HepG2 (cell line): ENCODE results near the gene SH2D7. TPM values are rescaled to one million over a fixed set of nuclear protein-coding genes. Genes with fewer than 3 reads are reported as not detected.

ENCODE experiments used
- ATAC-seq: fragments of 200-7000 bp; cut with Tn5 transposase; 3 replicates; pipeline ENCODE4 v1.9.1; 2020; ENCODE audit warnings: mild to moderate bottlenecking, moderate library complexity
- BruUV-seq: library from RNA; stranded (reverse); fragments of 400-500 nt; replicated peaks from 2 replicates; lab custom pipeline; 2021; lab: Mats Ljungman, UMichigan
- CTCF ChIA-PET: fragments of 300-600 bp; formaldehyde crosslinking; extraction: SDS; loops from one replicate; lab custom pipeline; 2021; ENCODE audit warnings: low total read pairs, inconsistent platforms, low intra/inter-chr PET ratio; lab: Yijun Ruan, JAX
- POLR2A ChIA-PET: fragments of 350-600 bp; sonication (Branson Sonifier 250); formaldehyde crosslinking; loops from one replicate; lab custom pipeline; 2020; ENCODE audit warnings: antibody characterized with exemption, inconsistent platforms; lab: Yijun Ruan, JAX
- DNase-seq: peaks from one replicate; pipeline ENCODE4 v3.0.0-alpha.2; 2015; ENCODE audit warnings: low spot score
- FAIRE-seq: peaks from 3 replicates; lab custom pipeline; 2011; peaks lifted over from hg19 to GRCh38; lab: Jason Lieb, UNC
- H2AFZ ChIP-seq: one replicate; pipeline ENCODE4 v1.6.1; 2011; ENCODE audit warnings: low read length, inconsistent platforms
- H3K27ac ChIP-seq: fragments of 300-600 bp; 3 replicates; pipeline ENCODE4 v1.8.0; 2011; ENCODE audit warnings: mixed run types, mild to moderate bottlenecking, mixed read lengths, low read length, inconsistent platforms; ENCODE audit not compliant: insufficient read depth; ENCODE audit errors: extremely low read length
- H3K27me3 ChIP-seq, 2 experiments: fragments of 200-600 bp in 1 of 2; 2 replicates in 1 of 2; 3 replicates in 1 of 2; pipeline versions ENCODE4 v1.6.0 to v1.8.0; 2011; ENCODE audit warnings: low read length in 2 of 2, mild to moderate bottlenecking in 2 of 2, moderate library complexity in 2 of 2, inconsistent platforms in 1 of 2; ENCODE audit not compliant: insufficient read depth in 2 of 2, control insufficient read depth in 1 of 2
- H3K36me3 ChIP-seq, 2 experiments: fragments of 200-600 bp in 1 of 2; replicated peaks in 1 of 2; 2 replicates in 1 of 2; 3 replicates in 1 of 2; pipeline versions ENCODE4 v1.5.1 to v1.8.0; 2011; ENCODE audit warnings: low read length in 2 of 2, inconsistent platforms in 1 of 2; ENCODE audit not compliant: insufficient read depth in 2 of 2, control insufficient read depth in 1 of 2
- H3K4me1 ChIP-seq: 2 replicates; pipeline ENCODE4 v1.5.1; 2012; ENCODE audit warnings: low read length, inconsistent platforms; ENCODE audit not compliant: insufficient read depth
- H3K4me2 ChIP-seq: 2 replicates; pipeline ENCODE4 v1.6.0; 2011; ENCODE audit warnings: low read depth, low read length, inconsistent platforms
- H3K4me3 ChIP-seq, 3 experiments: fragments of 200-600 bp in 1 of 3; sonication (generic), shearing (Covaris generic) in 1 of 3; replicated peaks in 1 of 3; 2 replicates each; pipeline ENCODE4 v1.5.1; 2011 to 2016; ENCODE audit warnings: low read length in 3 of 3, inconsistent platforms in 2 of 3, low read depth in 2 of 3, mild to moderate bottlenecking in 2 of 3, control low read depth in 1 of 3, mixed read lengths in 1 of 3; ENCODE audit not compliant: insufficient read depth in 1 of 3
- H3K79me2 ChIP-seq: one replicate; pipeline ENCODE4 v1.6.1; 2011; ENCODE audit warnings: low read length, inconsistent platforms; ENCODE audit not compliant: insufficient read depth
- H3K9ac ChIP-seq: 2 replicates; pipeline ENCODE4 v1.6.0; 2011; ENCODE audit warnings: mild to moderate bottlenecking, low read depth, low read length, inconsistent platforms; ENCODE audit not compliant: insufficient read depth
- H3K9me3 ChIP-seq: 2 replicates; pipeline ENCODE4 v1.5.1; 2012; ENCODE audit warnings: mild to moderate bottlenecking, low read length
- H4K20me1 ChIP-seq: 2 replicates; pipeline ENCODE4 v1.6.0; 2011; ENCODE audit warnings: inconsistent platforms, mild to moderate bottlenecking, low read length, moderate library complexity; ENCODE audit not compliant: insufficient read depth
- ZNF768 ChIP-seq: sonication (generic); formaldehyde crosslinking; IDR thresholded peaks from 2 replicates; pipeline ENCODE4 v1.4.0; 2020; ENCODE audit warnings: missing genetic modification reagents
- in situ Hi-C: cut with HindIII; loops from 2 replicates; pipeline ENCODE4 v1.10.0; 2017; ENCODE audit warnings: low pct_unique_long_range_greater_than_20kb; ENCODE audit not compliant: extremely low pct_ligation_motif_present
- intact Hi-C: fragments of 100-400 bp; cut with micrococcal nuclease; formaldehyde crosslinking; loops from one replicate; pipeline ENCODE4 v1.10.0; 2022; ENCODE audit not compliant: unreplicated experiment
- polyA plus RNA-seq, 8 experiments: library from polyadenylated mRNA; depleted of rRNA in 3 of 8; stranded (reverse) in 7 of 8; unstranded in 1 of 8; fragments of >200 nt; fragmentation: Illumina TruSeq in 4 of 8; extraction: Trizol in 4 of 8; gene quantifications; 2 replicates each; pipeline versions ENCODE4 v1.2.1 to v1.2.3, GENCODE V29; 2011 to 2016; ENCODE audit warnings: low read depth in 4 of 8, missing spikeins in 1 of 8, mixed read lengths in 1 of 8; ENCODE audit not compliant: insufficient read depth in 1 of 8
- total RNA-seq, 5 experiments: library from RNA; depleted of rRNA; stranded (reverse); fragments of >200 nt; fragmentation: Illumina TruSeq; extraction: Trizol; gene quantifications; 2 replicates each; pipeline ENCODE4 v1.2.3, GENCODE V29; 2016; ENCODE audit warnings: low read depth in 1 of 5
- TF ChIP-seq, protein P1 (sequence below): sonication (generic); formaldehyde crosslinking; IDR thresholded peaks from 2 replicates; pipeline ENCODE4 v1.4.0; 2020; ENCODE audit warnings: missing genetic modification reagents
- TF ChIP-seq, protein P2 (sequence below): sonication (generic); formaldehyde crosslinking; IDR thresholded peaks from 2 replicates; pipeline ENCODE4 v1.5.1; 2020; ENCODE audit warnings: mild to moderate bottlenecking, missing genetic modification reagents, moderate library complexity

Gene SH2D7
- total and polyA plus RNA-seq, 2 of the 13 experiments (the other 11 are each of a cell fraction or from before 2014, with no cell fraction given), result not detected

DNA sequence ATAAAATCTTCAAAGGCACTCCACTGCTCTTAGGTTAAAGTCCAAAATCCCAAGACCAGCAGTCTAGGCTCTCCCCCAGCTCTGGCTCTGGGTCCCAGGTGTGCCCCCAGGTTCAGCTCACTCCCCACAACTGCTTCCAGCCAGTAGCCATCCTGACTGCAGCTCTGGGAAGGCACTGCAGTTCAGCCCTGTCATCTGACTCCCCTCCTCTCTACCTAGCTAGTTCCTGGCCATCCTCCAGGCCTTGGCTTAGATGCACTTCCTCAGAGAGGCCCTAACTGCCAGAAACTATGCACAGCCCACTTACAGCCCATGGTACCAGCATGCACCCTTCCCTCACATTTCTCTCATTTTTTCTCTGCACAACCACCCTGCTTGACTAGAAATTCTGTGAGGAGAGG lies 40.4 kb upstream of the SH2D7 start:
- in situ Hi-C loops (no loop called here), intact Hi-C loops (no loop called here)
- TF ChIP-seq, protein P1, sequence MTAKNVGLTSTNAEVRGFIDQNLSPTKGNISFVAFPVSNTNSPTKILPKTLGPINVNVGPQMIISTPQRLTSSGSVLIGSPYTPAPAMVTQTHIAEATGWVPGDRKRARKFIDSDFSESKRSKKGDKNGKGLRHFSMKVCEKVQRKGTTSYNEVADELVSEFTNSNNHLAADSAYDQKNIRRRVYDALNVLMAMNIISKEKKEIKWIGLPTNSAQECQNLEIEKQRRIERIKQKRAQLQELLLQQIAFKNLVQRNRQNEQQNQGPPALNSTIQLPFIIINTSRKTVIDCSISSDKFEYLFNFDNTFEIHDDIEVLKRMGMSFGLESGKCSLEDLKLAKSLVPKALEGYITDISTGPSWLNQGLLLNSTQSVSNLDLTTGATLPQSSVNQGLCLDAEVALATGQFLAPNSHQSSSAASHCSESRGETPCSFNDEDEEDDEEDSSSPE, result no peak
- TF ChIP-seq, protein P2, sequence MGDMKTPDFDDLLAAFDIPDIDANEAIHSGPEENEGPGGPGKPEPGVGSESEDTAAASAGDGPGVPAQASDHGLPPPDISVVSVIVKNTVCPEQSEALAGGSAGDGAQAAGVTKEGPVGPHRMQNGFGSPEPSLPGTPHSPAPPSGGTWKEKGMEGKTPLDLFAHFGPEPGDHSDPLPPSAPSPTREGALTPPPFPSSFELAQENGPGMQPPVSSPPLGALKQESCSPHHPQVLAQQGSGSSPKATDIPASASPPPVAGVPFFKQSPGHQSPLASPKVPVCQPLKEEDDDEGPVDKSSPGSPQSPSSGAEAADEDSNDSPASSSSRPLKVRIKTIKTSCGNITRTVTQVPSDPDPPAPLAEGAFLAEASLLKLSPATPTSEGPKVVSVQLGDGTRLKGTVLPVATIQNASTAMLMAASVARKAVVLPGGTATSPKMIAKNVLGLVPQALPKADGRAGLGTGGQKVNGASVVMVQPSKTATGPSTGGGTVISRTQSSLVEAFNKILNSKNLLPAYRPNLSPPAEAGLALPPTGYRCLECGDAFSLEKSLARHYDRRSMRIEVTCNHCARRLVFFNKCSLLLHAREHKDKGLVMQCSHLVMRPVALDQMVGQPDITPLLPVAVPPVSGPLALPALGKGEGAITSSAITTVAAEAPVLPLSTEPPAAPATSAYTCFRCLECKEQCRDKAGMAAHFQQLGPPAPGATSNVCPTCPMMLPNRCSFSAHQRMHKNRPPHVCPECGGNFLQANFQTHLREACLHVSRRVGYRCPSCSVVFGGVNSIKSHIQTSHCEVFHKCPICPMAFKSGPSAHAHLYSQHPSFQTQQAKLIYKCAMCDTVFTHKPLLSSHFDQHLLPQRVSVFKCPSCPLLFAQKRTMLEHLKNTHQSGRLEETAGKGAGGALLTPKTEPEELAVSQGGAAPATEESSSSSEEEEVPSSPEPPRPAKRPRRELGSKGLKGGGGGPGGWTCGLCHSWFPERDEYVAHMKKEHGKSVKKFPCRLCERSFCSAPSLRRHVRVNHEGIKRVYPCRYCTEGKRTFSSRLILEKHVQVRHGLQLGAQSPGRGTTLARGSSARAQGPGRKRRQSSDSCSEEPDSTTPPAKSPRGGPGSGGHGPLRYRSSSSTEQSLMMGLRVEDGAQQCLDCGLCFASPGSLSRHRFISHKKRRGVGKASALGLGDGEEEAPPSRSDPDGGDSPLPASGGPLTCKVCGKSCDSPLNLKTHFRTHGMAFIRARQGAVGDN, result 0 out of 2 replicates have a peak, but pooled peaks have one; percentile 12
- TF ChIP-seq ZNF768 (CRISPR knock-in tag), result peak; percentile 83
- no peak overlapping the region for H3K9ac ChIP-seq
- no peaks in the 10 kb centered on the region for H3K9me3 ChIP-seq
- H2AFZ ChIP-seq, result no peak overlapping the region
- ChIA-PET POLR2A (interaction anchor here (1.0 kb wide), 1 partner anchor 13 kb away, joined by 3 read pairs; no protein-coding TSS in a partner anchor), CTCF (no interaction called here)
- no peak overlapping the region for H3K4me3 ChIP-seq
- DNase-seq (no peak), FAIRE-seq (no peak), ATAC-seq (no peak)
- H3K36me3 ChIP-seq, result peaks cover 2 to 10% of the 10 kb centered on the region in 2 experiments; a peak in 3 of 5 replicates
- no peak overlapping the region for H3K4me2 ChIP-seq
- no peaks in the 10 kb centered on the region for H3K27me3 ChIP-seq
- H3K4me1 ChIP-seq, result peaks cover 48% of the 10 kb centered on the region
- peaks cover 7% of the 10 kb centered on the region for H3K79me2 ChIP-seq
- H4K20me1 ChIP-seq, result peaks cover 4% of the 10 kb centered on the region; the same call in 1 of the 2 replicates
- H3K27ac ChIP-seq, result no peak overlapping the region
- BruUV-seq, result no TSS peak
